Thyroid gland (tissue), 4 donors: ENCODE data around the gene TK1.

Experiments
- POLR2A ChIP-seq, 2 donors: fragments of 450-650 bp; IDR thresholded peaks; one replicate each; pipeline ENCODE4 v1.6.1; 2017; ENCODE audit warnings: antibody characterized with exemption in 2 of 2, mild to moderate bottlenecking in 2 of 2, moderate library complexity in 1 of 2
- TF ChIP-seq, protein P1 (sequence below), 6 experiments: fragments of 200-600 bp in 3 of 6; fragments of 450-650 bp in 3 of 6; sonication (generic) in 3 of 6; IDR thresholded peaks; one replicate each; pipeline ENCODE4 v1.5.1; 2016 to 2019; ENCODE audit warnings: antibody characterized with exemption in 6 of 6, mild to moderate bottlenecking in 2 of 6, inconsistent platforms in 1 of 6, moderate library complexity in 1 of 6

DNA sequence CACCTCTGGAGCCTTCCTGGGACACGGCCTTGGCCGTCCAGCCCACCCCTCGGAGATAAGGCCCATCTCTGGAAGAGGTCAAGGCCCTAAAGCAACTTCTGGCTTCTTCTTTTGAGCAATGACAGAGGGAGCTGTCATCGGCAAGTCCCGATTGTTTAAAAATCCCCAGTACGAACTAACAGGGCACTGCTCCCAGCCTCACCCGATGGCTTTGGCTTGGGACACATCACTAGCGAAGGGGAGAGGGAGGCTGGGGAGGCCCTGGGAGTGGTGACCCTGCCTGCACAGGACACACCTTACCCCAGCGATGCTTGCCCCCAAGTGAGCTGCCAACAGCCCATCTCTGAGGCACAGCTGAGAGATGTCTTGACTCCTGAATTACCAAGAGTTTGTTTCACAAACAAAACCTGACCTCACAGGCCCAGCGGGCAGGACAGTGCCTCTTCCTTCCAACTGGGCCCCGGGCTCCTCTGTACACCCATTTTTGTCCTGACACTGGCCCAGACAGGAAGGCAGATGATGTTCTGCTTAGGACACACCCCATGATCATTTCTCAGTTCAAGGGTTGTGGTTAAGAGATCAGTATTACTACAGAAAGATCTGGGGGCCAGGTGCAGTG, 13.6 kb downstream of the TK1 start:
- TF ChIP-seq, protein P1, sequence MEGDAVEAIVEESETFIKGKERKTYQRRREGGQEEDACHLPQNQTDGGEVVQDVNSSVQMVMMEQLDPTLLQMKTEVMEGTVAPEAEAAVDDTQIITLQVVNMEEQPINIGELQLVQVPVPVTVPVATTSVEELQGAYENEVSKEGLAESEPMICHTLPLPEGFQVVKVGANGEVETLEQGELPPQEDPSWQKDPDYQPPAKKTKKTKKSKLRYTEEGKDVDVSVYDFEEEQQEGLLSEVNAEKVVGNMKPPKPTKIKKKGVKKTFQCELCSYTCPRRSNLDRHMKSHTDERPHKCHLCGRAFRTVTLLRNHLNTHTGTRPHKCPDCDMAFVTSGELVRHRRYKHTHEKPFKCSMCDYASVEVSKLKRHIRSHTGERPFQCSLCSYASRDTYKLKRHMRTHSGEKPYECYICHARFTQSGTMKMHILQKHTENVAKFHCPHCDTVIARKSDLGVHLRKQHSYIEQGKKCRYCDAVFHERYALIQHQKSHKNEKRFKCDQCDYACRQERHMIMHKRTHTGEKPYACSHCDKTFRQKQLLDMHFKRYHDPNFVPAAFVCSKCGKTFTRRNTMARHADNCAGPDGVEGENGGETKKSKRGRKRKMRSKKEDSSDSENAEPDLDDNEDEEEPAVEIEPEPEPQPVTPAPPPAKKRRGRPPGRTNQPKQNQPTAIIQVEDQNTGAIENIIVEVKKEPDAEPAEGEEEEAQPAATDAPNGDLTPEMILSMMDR (IDR thresholded peaks at IDR 0.05): no peak
- TF ChIP-seq POLR2A (IDR thresholded peaks at IDR 0.05): no peak
